ENCODE results near the gene APP.

Gene APP

GRCh38 chr21:26170471-26171257 lies at the start of gene APP:
Gene APP (minus strand): TSS chr21:26170770. CDS start chr21:26170620, 150 bp downstream.
- peak; percentile 87 for DNase-seq (ENCODE audit: low spot score)

- DNase-seq (ENCODE audit: low spot score) = no peak
Observed at GRCh38 chr21:26212220-26212619, 41.6 kb upstream of the APP start.

GRCh38 chr21:26210614-26211013 lies 40.0 kb upstream of the APP start:
- DNase-seq (ENCODE audit: low spot score) = no peak

GRCh38 chr21:26207021-26207420 lies 36.5 kb upstream of the APP start:
- DNase-seq (ENCODE audit: low spot score) = no peak

GRCh38 chr21:26199456-26199855 lies 28.9 kb upstream of the APP start:
- DNase-seq (ENCODE audit: low spot score) = no peak

- DNase-seq (ENCODE audit: low spot score) = no peak
Observed at GRCh38 chr21:26195708-26196107, 25.1 kb upstream of the APP start.

- no peak for DNase-seq (ENCODE audit: low spot score)
Observed at GRCh38 chr21:26194811-26195251, 24.3 kb upstream of the APP start.

GRCh38 chr21:26194326-26194725 lies 23.8 kb upstream of the APP start:
- DNase-seq (ENCODE audit: low spot score) = no peak

- DNase-seq (ENCODE audit: low spot score) = no peak
Observed at GRCh38 chr21:26191609-26192008, 21.0 kb upstream of the APP start.

- no peak for DNase-seq (ENCODE audit: low spot score)
Observed at GRCh38 chr21:26188422-26188821, 17.9 kb upstream of the APP start.

- DNase-seq (ENCODE audit: low spot score) = no peak
Observed at GRCh38 chr21:26185446-26185845, 14.9 kb upstream of the APP start.

- DNase-seq (ENCODE audit: low spot score) = no peak
Observed at GRCh38 chr21:26185021-26185420, 14.5 kb upstream of the APP start.

GRCh38 chr21:26179501-26179900 lies 8.9 kb upstream of the APP start:
- no peak for DNase-seq (ENCODE audit: low spot score)

- no peak for DNase-seq (ENCODE audit: low spot score)
Observed at GRCh38 chr21:26177746-26178426, 7.3 kb upstream of the APP start.

GRCh38 chr21:26177187-26177586 lies 6.6 kb upstream of the APP start:
- no peak for DNase-seq (ENCODE audit: low spot score)

- DNase-seq (ENCODE audit: low spot score) = no peak
Observed at GRCh38 chr21:26171258-26172100, 909 bp upstream of the APP start.

- DNase-seq (ENCODE audit: low spot score) = peak; percentile 70
Observed at GRCh38 chr21:26169611-26170470, 729 bp downstream of the APP start.

- peak; percentile 74 for DNase-seq (ENCODE audit: low spot score)
Observed at GRCh38 chr21:26169061-26169610, 1.4 kb downstream of the APP start.

GRCh38 chr21:26168371-26168770 lies 2.2 kb downstream of the APP start:
- DNase-seq (ENCODE audit: low spot score) = no peak

- peak; percentile 37 for DNase-seq (ENCODE audit: low spot score)
Observed at GRCh38 chr21:26167593-26167992, 3.0 kb downstream of the APP start.

- DNase-seq (ENCODE audit: low spot score) = no peak
Observed at GRCh38 chr21:26165331-26165730, 5.2 kb downstream of the APP start.

All from putamen (tissue), 1 donor.